ENCODE measurements around the gene KCNH1.

DNA sequence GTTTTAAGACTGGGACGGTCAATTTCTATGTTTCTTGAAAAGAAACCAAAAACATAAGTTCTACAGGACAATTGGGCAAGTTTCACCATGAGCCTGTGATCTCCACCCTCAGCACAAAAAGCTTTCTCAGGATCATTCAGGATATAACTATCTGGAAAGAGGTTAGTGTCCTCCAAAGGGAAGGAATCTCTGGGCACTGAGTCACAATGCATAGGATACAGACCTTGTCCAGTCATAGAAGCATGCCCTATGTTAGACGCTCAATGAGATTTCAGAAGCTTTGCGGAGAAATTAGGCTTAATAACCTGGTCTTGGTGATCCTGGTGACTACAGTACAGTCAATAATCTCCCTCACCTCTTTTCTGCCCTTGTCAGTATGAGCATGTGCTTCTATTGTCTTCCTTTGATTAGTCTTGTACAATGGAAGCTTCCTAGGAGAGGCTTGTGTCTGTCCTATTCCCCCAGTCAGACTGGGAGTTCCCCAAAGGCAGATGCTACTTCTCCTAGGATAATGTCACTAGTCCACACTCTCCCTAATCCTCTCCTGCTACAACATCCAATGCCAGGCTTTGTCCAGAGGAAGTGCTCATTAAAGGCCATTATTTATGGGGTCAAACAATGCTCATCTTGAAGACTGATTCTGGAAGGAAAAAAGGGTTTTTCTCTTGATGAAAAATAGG lies 97.4 kb downstream of the KCNH1 start:
- TF ChIP-seq, protein P1, sequence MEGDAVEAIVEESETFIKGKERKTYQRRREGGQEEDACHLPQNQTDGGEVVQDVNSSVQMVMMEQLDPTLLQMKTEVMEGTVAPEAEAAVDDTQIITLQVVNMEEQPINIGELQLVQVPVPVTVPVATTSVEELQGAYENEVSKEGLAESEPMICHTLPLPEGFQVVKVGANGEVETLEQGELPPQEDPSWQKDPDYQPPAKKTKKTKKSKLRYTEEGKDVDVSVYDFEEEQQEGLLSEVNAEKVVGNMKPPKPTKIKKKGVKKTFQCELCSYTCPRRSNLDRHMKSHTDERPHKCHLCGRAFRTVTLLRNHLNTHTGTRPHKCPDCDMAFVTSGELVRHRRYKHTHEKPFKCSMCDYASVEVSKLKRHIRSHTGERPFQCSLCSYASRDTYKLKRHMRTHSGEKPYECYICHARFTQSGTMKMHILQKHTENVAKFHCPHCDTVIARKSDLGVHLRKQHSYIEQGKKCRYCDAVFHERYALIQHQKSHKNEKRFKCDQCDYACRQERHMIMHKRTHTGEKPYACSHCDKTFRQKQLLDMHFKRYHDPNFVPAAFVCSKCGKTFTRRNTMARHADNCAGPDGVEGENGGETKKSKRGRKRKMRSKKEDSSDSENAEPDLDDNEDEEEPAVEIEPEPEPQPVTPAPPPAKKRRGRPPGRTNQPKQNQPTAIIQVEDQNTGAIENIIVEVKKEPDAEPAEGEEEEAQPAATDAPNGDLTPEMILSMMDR (IDR thresholded peaks at IDR 0.05) = no peak
- TF ChIP-seq POLR2AphosphoS5 (IDR thresholded peaks at IDR 0.05) = no peak

All from prostate gland (tissue), 2 donors.